Activated CD4-positive, alpha-beta T cell treated with anti-CD3 and anti-CD28 coated beads, Interleukin-10, Interleukin-2, amounts not matched to agents 100 ng/mL and 50 ng/mL, durations not matched to agents 16 hours and 8 hours (primary cell): ENCODE measurements around the gene GFER.
"Not testable (repeated sequence)": the region's sequence is repeated elsewhere in the genome, so short reads cannot be mapped to it uniquely, and the experiment has no call there.

Experiments
- DNase-seq: peaks from one replicate; pipeline ENCODE4 v3.0.0-alpha.2; 2020

Gene GFER

GRCh38 chr16:2028620-2029220 lies 44.7 kb downstream of the GFER start:
- no peak for DNase-seq

DNA sequence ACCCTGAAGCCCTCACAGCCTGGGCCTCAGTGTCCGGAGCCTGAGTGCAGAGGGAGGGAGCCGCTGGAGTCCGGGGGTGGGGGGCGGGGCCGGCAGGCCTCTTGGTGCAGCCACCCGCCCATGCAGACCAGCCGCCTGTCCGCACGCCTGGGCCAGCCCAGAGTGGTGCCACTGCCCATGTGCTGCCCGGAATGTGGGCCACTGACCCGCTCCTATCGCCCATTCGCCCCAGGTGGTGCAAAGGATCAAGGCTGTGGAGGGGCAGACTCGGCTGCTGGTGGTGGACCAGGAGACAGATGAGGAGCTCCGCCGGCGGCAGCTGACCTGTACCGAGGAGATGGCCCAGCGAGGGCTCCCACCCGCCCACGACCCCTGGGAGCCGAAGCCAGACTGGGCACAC lies 45.4 kb downstream of the GFER start:
- DNase-seq = no peak

DNA sequence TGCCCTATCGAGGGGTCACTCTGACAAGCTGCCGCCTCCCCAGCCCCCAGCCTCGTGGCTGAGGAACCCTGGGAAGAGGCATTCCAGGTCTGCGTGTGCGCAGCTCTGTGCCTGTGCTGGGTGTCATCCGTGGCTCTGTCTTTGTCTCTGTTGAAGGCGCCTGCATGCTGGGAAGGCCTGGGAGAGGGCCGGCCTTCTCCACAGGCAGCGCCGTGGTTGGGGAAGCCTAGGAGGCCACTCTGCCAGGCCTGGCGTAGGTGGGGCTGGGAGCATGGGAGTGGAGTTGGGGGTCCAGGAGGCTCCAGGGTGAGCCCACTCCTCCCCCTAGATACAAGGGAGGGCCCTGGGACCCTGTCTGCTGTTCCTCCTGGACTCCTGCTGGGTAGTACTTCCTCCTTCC lies 46.0 kb downstream of the GFER start:
- DNase-seq = no peak

GRCh38 chr16:2031081-2031577 lies 47.1 kb downstream of the GFER start:
- no peak for DNase-seq

DNA sequence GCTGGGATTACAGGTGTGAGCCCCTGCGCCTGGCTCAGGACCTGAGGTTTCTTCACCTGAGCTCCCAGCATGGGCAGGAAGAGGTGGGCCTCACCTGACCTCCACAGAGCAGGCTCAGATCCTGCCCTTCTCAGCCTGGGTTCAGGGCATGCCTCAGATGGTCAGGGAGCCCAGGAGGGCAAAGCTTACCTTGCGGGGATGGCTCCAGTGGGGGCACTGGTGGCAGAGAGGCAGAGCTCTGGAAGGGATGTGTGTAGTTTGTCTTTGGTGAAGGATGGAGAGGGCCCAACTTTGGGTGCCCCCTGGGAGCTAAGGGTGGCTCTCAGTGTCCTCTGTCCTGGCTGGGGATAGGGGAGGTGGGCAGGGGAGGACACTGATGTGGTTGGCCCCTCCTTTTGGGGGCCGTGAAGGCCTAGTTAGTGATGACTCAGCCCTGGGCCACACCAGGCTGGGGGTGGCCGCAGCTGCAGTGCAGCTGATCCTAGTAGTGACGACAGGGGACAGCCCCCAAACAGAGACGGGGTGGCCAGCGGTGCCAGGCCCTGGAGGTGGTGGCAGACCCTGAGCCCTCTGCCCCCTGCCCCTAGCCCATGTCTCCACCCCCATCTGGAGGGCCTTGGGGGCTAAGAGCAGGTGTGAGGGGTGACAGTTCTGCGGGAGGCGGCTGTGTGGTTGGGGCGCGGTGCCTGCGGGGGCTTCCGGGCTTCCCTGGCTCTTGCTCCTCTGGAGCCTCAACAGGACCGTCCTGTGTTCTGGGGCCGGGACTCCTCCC lies 48.5 kb downstream of the GFER start:
- DNase-seq = no peak

DNA sequence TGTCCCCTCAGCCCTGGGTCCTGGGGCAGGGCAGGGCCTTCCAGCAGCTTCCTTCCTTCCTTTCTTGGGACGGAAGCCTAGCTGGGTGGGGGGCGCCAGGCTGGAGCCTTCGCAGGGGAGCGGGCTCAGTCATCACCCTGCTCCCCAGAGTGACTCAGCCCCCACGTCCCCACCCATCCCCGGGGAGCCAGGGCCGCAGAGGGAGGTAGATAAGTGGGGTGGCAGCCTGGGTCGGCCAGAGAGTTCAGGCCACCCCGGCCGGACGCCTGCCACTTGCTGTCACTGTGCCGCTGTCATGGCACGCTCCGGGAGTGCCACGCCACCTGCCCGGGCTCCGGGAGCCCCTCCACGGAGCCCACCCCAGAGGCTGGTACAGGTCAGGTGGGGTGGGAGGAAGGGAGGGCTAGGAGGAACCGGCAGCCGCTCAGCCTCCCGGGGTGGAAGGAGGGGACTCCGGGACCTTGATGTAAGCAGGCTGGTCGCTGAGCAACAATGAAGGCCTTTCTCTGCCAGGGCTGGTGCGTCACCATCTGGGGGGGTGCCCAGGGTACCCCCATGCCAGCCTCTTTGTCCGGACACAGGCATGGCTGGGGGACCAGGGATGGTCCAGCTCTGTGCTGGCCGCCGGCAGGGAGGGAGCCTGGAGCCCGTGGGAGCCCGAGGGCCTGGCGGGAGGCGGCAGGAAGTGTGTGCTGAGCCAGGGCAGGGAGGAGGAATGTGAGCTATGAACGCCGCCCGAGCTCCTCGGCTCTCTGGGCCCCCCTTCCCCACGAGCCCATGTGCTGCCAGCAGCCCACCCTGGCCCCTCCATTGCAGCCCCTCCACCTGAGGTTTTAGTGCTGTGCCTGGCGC lies 49.3 kb downstream of the GFER start:
- DNase-seq = no peak

- DNase-seq = not testable (repeated sequence)
Measured at GRCh38 chr16:2033909-2034695, 50.1 kb downstream of the GFER start.

GRCh38 chr16:2034696-2035430 lies 50.9 kb downstream of the GFER start:
- no peak for DNase-seq

DNA sequence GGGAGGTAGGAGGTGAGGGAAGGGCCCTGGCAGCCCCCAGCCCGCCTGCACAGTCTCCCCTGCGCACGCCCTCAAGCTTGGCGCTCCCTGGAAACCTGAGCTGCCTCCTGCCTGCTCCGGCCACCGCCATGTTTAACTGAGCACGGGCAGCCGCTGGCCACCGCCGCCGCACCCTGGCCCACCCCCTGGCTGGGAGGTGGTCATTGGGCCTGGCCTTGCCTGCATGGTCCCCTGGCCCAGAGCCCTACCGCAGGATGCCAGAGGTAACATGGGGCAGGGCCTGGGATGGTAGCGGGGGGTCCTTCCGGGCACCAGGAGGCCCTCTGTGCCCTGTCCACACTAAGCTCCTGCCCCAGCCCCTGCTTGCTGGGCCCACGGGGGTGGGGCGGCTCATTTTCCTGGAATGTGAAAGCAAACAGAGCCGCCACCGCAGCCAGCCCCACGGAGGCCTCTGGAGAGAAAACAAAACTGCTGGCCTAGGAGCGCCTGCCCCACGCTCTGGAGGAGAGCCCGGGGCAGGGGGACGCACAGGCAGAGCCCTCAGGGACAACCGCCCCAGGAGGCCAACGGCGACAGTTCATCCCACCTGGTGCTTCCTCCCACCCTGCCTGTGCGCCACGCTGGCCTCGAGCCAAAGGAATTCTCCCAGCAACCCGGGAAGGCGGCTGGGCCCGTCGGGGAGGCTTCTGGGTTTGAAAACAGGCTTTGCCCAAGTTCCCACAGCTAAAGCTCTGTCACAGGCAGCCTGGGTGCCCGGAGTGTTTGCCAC lies 51.6 kb downstream of the GFER start:
- DNase-seq = no peak

DNA sequence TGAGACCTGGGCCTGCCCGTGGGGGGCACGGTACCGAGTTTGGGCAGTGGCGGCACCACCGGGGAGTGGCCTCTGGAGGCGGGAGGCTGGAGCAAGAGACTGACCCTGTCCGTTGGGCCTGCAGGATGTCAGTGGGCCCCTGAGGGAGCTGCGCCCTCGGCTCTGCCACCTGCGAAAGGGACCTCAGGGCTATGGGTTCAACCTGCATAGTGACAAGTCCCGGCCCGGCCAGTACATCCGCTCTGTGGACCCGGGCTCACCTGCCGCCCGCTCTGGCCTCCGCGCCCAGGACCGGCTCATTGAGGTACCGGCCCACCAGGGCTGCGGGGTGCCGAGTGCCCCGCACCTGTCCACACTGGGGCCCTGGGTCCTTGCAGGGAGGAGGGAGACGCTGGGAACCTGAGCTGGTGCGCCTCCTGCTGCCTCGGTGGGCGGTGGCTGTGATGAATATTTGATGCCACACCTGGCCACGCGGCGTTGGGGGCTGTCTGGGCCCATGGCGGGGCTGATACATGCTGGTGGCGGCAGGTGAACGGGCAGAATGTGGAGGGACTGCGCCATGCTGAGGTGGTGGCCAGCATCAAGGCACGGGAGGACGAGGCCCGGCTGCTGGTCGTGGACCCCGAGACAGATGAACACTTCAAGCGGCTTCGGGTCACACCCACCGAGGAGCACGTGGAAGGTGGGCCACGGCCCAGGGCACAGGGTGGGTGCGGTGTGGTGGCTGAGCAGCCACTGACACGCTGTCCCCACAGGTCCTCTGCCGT lies 52.4 kb downstream of the GFER start:
- DNase-seq = no peak

DNA sequence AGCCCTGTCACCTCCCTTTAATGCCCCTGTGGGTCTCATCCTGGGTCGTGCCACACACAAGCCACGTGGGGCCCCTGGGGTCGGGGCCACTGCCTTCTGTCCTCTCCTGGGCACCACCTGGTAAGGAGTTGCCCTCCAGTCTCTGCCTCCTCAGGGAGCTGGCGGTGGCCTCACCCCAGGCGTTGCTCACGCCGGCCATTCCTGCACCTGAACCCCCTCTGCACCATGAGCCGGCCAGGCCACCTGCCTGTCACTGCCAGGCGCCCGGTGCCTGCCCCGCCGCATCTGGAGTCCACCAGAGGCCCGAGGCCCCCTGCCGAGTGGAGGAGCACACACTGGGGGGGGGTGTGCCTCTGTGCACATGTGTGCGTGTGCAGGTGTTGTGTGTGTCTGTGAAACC lies 53.1 kb downstream of the GFER start:
- DNase-seq = no peak
